GM18526 (cell line): ENCODE data around the gene RHEX.
A peak's percentile ranks its signal among the peaks of the same experiment; 100 is the strongest.

ENCODE experiments used
- POLR2A ChIP-seq: IDR thresholded peaks from 3 replicates; pipeline ENCODE4 v1.6.1; 2011; ENCODE audit not compliant: insufficient read length; ENCODE audit errors: extremely low read depth

The RHEX gene

DNA sequence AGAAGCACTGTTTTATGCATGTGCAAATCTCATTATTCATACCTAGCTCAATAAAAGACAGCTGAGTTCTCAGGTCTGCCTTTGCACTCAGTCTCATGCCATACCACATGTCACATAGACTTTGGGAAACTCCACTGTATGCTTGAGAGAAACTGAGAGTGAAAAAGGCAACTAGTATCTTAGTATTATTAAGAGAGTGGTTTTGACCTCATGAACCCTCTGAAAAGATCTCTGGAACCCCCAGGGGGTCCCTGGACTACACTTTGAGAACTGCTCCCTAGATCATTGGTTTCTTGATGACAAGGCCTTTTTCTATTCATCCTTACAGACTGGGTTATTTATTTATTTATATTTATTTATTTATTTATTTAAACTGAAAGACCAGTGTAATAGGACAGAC lies 3.7 kb upstream of the RHEX start:
- TF ChIP-seq POLR2A, result no peak

- no peak for TF ChIP-seq POLR2A
Measured at GRCh38 chr1:206049919-206050600, 2.9 kb upstream of the RHEX start.

GRCh38 chr1:206050655-206051235 lies 2.2 kb upstream of the RHEX start:
- TF ChIP-seq POLR2A, result no peak

- no peak for TF ChIP-seq POLR2A
Measured at GRCh38 chr1:206058927-206059292, 5.9 kb downstream of the RHEX start.

- no peak for TF ChIP-seq POLR2A
Measured at GRCh38 chr1:206059355-206059915, 6.5 kb downstream of the RHEX start.

GRCh38 chr1:206060844-206061243 lies 7.9 kb downstream of the RHEX start:
- peak; percentile 2 for TF ChIP-seq POLR2A

GRCh38 chr1:206062464-206062863 lies 9.5 kb downstream of the RHEX start:
- no peak for TF ChIP-seq POLR2A

- no peak for TF ChIP-seq POLR2A
Measured at GRCh38 chr1:206065547-206066145, 12.7 kb downstream of the RHEX start.

DNA sequence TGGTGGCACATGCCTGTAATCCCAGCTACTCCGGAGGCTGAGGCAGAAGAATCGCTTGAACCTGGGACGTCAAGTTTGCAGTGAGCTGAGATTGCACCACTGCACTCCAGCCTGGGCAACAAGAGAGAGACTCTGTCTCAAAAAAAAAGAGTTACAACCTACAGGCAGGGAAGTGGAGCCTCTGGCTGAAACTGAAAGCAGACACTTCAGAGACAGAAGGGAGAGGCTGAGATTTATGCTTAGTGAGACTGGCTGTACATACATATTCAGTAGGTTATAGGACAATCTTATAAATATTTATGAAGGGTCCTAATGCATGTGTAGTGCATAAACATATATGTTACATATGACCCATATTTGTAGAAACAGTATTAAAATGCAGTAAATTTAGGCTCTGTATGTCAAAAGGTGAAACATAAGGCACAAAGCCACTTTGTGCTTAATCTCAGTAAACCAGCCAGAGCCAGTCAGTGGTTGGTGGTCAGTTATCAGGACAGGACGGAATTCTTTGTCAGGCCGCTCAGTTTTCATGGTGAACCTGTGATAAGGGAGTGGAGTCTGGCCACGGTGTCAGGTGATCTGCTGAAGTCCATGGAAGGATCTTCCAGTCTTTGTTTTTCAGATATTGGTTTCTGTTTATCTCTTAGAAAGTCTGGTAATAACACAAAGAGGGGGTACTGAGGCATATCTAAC lies 13.7 kb downstream of the RHEX start:
- no peak for TF ChIP-seq POLR2A

DNA sequence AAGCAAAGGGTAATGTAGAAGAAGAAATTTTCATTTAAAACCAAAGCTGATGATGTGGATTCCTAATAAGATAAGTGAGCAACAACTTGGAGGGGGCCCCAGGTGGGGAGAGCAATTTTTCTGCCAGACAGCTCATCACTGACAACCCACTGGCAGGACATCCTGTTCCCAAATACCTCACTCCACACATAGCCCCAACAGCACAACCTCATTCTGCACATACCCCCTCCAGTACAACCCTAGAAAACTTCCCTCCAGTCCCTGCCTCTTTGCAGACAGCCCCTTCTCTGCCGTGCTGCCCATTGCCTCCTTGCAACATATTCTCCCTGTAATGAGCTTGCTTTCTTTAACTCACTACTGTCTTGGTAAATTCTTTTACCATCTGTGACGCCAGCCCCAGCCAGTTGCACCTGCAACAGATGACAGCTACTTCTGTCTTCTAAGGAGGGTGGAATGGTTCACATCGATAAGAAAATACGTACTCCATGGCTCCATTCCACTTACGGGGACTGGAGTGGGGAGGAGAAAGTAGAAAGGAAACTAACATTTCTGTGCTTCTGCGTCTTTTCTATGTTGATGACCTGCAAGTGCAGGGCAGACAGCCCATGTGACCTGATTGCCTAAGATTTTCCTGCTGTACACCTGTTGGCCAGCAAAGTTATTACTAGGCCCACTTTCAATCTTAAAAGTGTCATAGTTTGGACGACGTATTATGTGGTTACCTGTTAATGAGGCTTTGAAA lies 14.7 kb downstream of the RHEX start:
- TF ChIP-seq POLR2A, result no peak

DNA sequence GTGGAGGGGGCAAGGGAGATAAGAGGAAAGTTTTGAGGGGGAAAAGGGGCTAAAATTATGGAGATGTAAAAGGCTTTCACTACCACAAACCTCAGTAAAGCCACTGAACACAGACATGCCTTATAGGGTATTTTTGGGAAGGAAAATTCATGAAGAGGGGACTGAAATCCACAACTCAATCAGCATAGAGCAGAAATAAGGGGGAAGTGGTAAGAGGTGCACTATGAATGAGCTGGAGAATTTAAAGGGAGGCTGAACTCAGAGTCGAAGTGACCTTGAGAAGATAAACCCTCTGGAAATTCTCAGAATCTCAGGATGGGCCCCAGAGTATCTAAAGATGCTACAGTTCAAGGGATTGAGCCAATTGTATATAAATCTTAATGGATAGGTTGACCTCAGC lies 15.3 kb downstream of the RHEX start:
- no peak for TF ChIP-seq POLR2A

DNA sequence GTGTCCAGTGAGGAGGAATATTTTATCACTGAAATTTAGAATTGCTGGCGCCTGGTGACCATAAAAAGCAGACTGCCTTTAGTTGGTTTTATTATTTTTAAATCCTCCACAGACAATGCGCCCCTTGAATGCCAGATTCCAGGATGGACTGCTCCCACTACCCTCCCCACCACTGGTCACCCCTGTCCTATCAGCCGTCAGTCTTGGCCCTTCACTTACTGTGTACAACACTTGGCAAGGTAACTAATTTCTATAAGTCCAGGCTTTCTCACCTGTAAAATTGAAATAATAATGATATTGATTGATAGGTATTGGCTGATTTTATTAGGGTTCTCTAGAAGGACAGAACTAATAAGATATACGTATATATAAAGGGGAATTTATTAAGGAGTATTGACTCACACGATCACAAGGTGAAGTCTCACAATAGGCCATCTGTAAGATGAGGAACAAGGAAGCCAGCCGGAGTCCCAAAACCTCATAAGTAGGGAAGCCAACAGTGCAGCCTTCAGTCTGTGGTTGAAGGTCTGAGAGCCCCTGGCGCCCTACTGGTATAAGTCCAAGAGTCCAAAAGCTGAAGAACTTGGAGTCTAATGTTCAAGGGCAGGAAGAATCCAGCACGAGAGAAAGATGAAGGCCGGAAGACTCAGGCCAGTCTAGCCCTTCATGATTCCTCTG lies 17.8 kb downstream of the RHEX start:
- TF ChIP-seq POLR2A, result no peak

GRCh38 chr1:206074839-206075238 lies 21.9 kb downstream of the RHEX start:
- TF ChIP-seq POLR2A, result no peak
